Fibroblast of skin of right biceps (primary cell): Measurements from ENCODE around the gene VSIG10.
A peak's percentile ranks its signal among the peaks of the same experiment; 100 is the strongest.
"Not testable (repeated sequence)": the region's sequence is repeated elsewhere in the genome, so short reads cannot be mapped to it uniquely, and the experiment has no call there.

Experiments
- DNase-seq: peaks from one replicate; pipeline ENCODE4 v3.0.0-alpha.2; 2013

Gene VSIG10

GRCh38 chr12:118107011-118107410 lies 3.2 kb upstream of the VSIG10 start:
- DNase-seq: no peak

GRCh38 chr12:118103201-118103600 lies 610 bp downstream of the VSIG10 start:
- DNase-seq: peak; percentile 18

- no peak for DNase-seq
These were observed 1.2 kb downstream of the VSIG10 start for GRCh38 chr12:118102609-118103008.

- peak; percentile 18 for DNase-seq
These were observed 1.7 kb downstream of the VSIG10 start for GRCh38 chr12:118102070-118102469.

- no peak for DNase-seq
These were observed 2.8 kb downstream of the VSIG10 start for GRCh38 chr12:118101051-118101450.

GRCh38 chr12:118098911-118099671 lies 4.7 kb downstream of the VSIG10 start:
- DNase-seq: no peak

- no peak for DNase-seq
These were observed 5.4 kb downstream of the VSIG10 start for GRCh38 chr12:118098401-118098800.

GRCh38 chr12:118094039-118094438 lies 9.8 kb downstream of the VSIG10 start:
- DNase-seq: no peak

GRCh38 chr12:118089782-118090181 lies 14.0 kb downstream of the VSIG10 start:
- no peak for DNase-seq

GRCh38 chr12:118082161-118082560 lies 21.6 kb downstream of the VSIG10 start:
- no peak for DNase-seq

GRCh38 chr12:118081521-118081920 lies 22.3 kb downstream of the VSIG10 start:
- not testable (repeated sequence) for DNase-seq

GRCh38 chr12:118073768-118074167 lies 30.0 kb downstream of the VSIG10 start:
- no peak for DNase-seq

GRCh38 chr12:118070650-118071049 lies 33.2 kb downstream of the VSIG10 start:
- DNase-seq: no peak

- DNase-seq: no peak
These were observed 35.4 kb downstream of the VSIG10 start for GRCh38 chr12:118068445-118068844.

GRCh38 chr12:118065380-118065779 lies 38.4 kb downstream of the VSIG10 start:
- DNase-seq: no peak

GRCh38 chr12:118064608-118065007 lies 39.2 kb downstream of the VSIG10 start:
- no peak for DNase-seq

GRCh38 chr12:118063576-118064391 lies 40.0 kb downstream of the VSIG10 start:
- DNase-seq: peak; percentile 30

- DNase-seq: peak; percentile 73
These were observed 41.7 kb downstream of the VSIG10 start for GRCh38 chr12:118061873-118062843.

GRCh38 chr12:118061011-118061872 lies 42.6 kb downstream of the VSIG10 start, which contains the start of gene WSB2:
Gene WSB2 (minus strand): TSS chr12:118061179. CDS start chr12:118061048, 131 bp downstream.
- peak; percentile 77 for DNase-seq

GRCh38 chr12:118060301-118061010 lies 43.4 kb downstream of the VSIG10 start:
- peak; percentile 36 for DNase-seq
